HG03565 (cell line): ENCODE results near the gene SH2B2.
"Not testable (repeated sequence)": the region's sequence is repeated elsewhere in the genome, so short reads cannot be mapped to it uniquely, and the experiment has no call there.

Source experiments
- ATAC-seq: cut with Tn5 transposase; IDR thresholded peaks from one replicate; pipeline ENCODE4 v1.9.1; 2021; ENCODE audit warnings: mild to moderate bottlenecking, moderate library complexity; ENCODE audit not compliant: unreplicated experiment

SH2B2 gene

DNA sequence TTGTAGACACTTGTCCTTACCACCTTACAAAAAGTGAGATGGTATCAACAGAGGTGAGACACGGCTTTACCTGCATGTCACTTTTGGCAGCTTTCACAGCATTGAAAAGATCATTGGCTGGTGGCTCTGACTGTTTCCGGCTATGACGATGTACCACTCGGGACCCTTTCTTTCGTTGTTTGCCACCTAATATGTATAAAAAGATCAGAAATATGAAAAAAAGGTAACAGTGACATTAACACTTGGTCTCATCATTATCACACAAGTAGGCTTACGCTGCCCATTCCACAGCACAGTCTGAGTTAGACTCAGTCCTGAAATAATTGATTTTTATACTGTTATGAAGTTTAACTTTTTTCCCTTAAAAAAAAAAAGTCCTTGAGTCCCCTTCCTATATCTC is 40.5 kb downstream of the SH2B2 start:
- ATAC-seq: not testable (repeated sequence)

GRCh38 chr7:102328863-102329262 is 42.2 kb downstream of the SH2B2 start:
- ATAC-seq: not testable (repeated sequence)

- ATAC-seq: not testable (repeated sequence)
Measured at GRCh38 chr7:102329366-102329765, 42.7 kb downstream of the SH2B2 start.

GRCh38 chr7:102330666-102331460 is 44.2 kb downstream of the SH2B2 start:
- not testable (repeated sequence) for ATAC-seq

DNA sequence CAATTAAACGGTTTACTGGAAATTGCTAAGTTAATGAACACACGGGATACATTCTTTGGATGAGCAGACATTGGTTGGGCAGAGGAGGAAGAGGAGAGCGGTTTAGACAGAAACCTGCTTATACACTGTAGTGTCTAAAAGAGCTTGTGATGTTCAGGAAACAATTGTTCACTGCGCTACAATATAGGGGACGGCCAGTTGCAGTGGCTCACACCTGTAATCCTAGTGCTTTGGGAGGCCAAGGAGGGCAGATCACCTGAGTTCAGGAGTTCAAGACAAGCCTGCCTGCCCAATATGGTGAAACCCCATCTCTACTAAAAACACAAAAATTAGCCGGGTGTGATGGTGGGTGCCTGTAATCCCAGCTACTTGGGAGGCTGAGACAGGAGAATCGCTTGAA is 48.9 kb downstream of the SH2B2 start:
- not testable (repeated sequence) for ATAC-seq

DNA sequence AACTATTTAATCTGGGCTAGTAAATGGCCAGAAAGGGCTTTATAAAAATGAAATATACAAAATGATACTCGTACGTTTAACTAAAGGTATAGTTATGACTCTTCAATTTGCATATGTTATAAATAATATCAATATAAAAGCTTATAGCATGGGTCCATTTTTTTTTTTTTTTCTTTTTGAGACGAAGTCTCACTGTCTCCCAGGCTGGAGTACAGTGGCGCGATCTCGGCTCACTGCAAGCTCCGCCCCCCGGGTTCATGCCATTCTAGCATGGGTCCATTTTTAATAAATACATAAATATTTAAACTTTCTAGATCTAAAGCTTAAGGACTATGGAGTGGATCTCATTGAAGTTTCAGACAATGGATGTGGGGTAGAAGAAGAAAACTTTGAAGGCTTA is 50.3 kb downstream of the SH2B2 start:
- not testable (repeated sequence) for ATAC-seq

DNA sequence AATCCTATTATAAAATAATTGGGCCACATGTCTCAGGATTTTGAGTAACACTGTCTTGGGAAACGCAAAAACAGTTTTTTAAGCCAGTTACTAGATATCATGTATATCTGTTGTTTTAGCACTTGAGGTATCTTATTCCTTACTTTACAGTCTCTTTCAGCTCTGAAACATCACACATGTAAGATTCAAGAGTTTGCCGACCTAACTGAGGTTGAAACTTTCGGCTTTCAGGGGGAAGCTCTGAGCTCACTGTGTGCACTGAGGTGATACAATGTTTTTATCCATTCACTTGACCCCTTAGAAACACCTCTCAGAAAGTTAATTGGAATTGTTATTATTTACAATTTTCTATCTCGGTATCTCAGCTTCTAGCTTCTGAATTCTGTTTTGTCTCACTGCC is 50.8 kb downstream of the SH2B2 start:
- ATAC-seq: not testable (repeated sequence)

DNA sequence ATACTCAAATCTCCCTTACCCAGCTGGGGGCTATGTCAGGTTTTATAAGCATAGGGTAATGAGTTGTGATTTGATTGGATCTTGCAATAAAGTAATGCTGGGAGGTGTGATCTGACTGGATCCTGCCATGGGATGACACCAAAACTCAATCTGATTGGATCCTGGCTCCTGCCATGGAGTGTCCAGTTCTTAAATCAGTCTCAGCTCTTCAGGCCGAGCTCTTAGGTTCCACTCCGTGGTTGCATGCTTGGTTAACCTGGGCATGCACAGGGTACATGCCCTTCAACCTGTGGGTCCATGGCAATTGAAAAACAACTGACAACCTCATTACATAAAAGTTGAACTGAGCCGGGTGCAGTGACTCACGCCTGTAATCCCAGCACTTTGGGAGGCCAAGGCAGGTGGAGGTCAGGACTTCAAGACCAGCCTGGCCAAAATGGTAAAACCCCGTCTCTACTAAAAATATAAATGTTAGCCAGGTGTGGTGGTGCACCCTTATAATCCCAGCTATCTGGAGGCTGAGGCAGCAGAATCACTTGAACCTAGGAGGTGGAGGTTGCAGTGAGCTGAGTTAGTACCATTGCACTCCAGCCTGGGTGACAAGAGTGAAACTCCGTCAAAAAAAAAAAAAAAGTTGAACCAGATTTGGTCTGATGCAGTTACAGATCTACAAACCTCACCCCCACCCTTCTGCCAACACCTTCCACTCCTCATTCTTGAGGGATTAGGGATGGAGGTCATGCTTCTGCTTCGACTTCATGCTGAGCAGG is 54.1 kb downstream of the SH2B2 start:
- ATAC-seq: not testable (repeated sequence)

DNA sequence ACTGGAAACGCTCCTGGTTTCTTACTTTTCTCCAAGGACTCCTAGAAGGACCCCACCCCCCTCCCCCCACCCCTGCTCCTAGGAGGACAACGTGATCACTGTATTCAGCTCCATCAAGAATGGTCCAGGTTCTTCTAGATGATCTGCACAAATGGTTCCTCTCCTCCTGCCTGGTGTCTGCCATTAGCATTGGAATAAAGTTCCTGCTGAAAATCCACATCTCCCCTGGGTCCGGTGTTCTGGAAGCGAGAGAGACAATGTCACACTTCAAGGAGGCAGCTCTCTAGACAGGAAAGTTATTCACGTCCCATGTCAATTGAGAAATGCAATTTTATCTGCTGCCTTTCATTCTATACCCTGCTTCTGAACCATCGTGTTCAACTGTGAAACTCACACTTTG is 60.3 kb downstream of the SH2B2 start:
- ATAC-seq: not testable (repeated sequence)

DNA sequence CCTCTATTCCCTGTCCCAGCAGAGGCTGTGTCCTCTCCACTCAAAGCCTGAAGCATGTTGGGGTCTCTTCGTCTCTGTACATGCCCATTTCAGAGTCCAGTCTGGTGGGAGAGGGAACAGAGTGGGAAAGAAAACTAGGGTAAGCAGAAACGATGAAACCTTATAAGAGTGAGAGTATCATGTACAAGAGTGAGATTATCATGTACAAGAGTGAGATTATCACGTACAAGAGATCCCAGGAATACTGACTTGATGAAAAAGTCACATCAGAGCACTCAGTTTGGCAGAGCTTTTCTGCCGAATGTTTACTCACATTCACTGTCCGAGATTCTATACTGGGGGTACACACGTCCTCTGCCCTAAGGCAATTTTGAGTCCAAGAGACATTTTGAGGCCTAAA is 69.7 kb downstream of the SH2B2 start, which contains the start of gene SPDYE6:
Gene SPDYE6, minus strand, starts transcription at position 101 of the 400 bp plus-strand sequence. CDS start 421 bp downstream, outside the sequence.
- not testable (repeated sequence) for ATAC-seq

GRCh38 chr7:102363549-102364393 is 77.1 kb downstream of the SH2B2 start:
- ATAC-seq: peak; percentile 97

- not testable (repeated sequence) for ATAC-seq
Measured at GRCh38 chr7:102364394-102364886, 77.8 kb downstream of the SH2B2 start.

DNA sequence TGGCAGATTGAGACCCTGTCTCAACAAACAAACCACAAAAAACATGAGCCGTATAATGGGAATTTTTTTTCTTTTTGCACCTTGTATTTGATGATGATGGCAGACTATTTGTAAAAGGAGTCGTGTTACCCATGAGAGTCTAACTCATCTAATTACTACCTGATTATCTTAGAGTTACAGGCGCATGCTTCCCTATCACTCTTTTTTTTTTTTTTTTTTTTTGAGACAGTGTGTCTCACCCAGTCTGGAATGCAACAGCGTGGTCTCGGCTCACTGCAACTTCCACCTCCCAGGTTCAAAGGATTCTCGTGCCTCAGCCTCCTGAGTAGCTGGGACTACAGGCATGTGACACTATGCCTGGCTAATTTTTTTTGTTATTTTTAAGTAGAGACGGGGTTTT is 78.7 kb downstream of the SH2B2 start:
- not testable (repeated sequence) for ATAC-seq

DNA sequence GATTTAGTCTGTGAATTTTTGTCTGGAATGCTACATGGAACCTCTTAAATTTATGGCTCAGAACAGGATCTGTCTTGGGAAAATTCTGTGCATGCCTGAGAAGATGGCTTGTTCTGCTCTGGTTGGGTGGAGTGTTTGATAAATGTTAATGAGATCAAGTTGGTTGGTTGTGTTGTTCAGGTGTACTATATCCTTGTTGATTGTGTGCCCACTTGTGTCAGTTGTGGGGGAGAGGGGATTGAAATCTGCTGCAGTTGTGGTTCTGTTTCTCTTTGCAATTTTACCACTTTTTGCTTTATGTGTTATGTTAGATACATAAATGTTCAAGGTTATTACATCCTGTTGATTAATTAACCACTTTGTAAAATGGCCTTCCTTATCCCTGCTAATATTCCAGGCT is 83.4 kb downstream of the SH2B2 start:
- ATAC-seq: not testable (repeated sequence)
